ENCODE results near the gene VSIG10.

VSIG10 gene

DNA sequence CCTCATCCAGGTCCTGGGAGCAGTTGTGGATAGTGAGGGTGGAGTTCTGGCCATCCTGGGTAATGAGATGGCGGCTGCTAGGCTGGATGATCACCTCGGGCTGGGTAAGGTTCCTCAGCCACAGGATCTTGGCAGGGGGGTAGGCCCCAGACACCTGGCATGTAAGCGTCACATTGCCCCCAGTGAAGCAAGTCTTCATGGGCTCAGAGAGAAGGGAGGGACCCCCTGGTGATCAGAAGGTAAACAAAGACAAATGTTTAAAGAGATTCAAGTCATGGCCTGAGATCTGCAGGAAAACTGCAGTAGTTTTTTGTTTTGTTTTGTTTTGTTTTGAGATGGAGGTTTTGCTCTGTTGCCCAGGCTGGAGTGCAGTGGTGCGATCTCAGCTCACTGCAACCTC, 30.0 kb downstream of the VSIG10 start:
- Histone ChIP-seq H3K27me3 (ENCODE audit: insufficient read depth, poor library complexity, severe bottlenecking) (no peaks in the 10 kb centered on the region), H3K27ac (replicated peaks) (no peak overlapping the region), H3K4me3 (replicated peaks; ENCODE audit: insufficient read depth, low read length) (no peak overlapping the region)
- DNase-seq (ENCODE audit: low read depth in 1 of 2, low spot score in 1 of 2): no peak
- TF ChIP-seq, protein P1, sequence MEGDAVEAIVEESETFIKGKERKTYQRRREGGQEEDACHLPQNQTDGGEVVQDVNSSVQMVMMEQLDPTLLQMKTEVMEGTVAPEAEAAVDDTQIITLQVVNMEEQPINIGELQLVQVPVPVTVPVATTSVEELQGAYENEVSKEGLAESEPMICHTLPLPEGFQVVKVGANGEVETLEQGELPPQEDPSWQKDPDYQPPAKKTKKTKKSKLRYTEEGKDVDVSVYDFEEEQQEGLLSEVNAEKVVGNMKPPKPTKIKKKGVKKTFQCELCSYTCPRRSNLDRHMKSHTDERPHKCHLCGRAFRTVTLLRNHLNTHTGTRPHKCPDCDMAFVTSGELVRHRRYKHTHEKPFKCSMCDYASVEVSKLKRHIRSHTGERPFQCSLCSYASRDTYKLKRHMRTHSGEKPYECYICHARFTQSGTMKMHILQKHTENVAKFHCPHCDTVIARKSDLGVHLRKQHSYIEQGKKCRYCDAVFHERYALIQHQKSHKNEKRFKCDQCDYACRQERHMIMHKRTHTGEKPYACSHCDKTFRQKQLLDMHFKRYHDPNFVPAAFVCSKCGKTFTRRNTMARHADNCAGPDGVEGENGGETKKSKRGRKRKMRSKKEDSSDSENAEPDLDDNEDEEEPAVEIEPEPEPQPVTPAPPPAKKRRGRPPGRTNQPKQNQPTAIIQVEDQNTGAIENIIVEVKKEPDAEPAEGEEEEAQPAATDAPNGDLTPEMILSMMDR (IDR thresholded peaks at IDR 0.05; ENCODE audit: insufficient read depth, low read length): no peak
- no peak for TF ChIP-seq GABPA (IDR thresholded peaks at IDR 0.05; ENCODE audit: low read depth)
- no peak for TF ChIP-seq SPI1 (IDR thresholded peaks at IDR 0.05; ENCODE audit: borderline replicate concordance, low read depth)

DNA sequence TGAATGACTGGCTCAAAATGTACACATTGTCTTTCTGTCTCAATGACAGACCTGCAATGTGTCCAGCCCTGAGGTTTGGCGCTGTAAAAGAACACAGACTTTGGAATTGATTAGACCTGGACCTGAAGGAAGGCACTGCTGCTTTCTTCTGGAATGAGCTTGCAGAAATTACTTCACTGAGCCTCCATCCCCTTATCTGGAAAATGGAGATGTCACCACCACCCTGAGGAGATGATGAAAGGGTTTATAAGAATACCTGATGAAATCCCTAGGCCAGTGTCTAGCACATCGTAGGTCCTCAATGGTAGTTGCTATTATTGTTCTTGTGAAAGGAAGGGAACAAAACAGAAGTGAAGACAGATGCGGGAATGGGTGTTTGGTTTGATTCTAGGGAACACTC, 33.2 kb downstream of the VSIG10 start:
- Histone ChIP-seq H3K27ac (replicated peaks) (no peak overlapping the region), H3K27me3 (ENCODE audit: insufficient read depth, poor library complexity, severe bottlenecking) (no peaks in the 10 kb centered on the region), H3K4me3 (replicated peaks; ENCODE audit: insufficient read depth, low read length) (no peak overlapping the region)
- DNase-seq (ENCODE audit: low read depth in 1 of 2, low spot score in 1 of 2): no peak
- TF ChIP-seq, protein P2, sequence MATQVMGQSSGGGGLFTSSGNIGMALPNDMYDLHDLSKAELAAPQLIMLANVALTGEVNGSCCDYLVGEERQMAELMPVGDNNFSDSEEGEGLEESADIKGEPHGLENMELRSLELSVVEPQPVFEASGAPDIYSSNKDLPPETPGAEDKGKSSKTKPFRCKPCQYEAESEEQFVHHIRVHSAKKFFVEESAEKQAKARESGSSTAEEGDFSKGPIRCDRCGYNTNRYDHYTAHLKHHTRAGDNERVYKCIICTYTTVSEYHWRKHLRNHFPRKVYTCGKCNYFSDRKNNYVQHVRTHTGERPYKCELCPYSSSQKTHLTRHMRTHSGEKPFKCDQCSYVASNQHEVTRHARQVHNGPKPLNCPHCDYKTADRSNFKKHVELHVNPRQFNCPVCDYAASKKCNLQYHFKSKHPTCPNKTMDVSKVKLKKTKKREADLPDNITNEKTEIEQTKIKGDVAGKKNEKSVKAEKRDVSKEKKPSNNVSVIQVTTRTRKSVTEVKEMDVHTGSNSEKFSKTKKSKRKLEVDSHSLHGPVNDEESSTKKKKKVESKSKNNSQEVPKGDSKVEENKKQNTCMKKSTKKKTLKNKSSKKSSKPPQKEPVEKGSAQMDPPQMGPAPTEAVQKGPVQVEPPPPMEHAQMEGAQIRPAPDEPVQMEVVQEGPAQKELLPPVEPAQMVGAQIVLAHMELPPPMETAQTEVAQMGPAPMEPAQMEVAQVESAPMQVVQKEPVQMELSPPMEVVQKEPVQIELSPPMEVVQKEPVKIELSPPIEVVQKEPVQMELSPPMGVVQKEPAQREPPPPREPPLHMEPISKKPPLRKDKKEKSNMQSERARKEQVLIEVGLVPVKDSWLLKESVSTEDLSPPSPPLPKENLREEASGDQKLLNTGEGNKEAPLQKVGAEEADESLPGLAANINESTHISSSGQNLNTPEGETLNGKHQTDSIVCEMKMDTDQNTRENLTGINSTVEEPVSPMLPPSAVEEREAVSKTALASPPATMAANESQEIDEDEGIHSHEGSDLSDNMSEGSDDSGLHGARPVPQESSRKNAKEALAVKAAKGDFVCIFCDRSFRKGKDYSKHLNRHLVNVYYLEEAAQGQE (IDR thresholded peaks at IDR 0.05; ENCODE audit: insufficient replicate concordance, low read depth): no peak

DNA sequence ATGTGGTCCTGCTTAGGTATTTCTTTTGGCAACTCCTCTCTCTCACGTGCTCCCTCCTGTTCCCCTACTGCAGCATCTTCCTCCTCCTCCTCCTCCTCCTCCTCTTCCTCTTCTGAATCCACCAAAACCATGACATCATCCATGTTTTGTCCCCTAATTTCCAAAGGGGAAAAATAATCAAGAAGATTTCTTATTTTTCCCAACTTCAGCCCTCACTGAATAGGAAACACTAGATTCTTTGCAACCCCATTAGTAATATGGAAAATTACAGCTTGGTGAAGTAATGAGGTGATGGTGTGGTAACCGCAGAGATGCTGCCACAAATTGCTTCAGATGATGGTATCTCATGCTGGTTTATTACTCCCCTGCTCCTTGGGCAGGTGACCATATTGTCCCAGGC, 35.4 kb downstream of the VSIG10 start:
- no peak for DNase-seq (ENCODE audit: low read depth in 1 of 2, low spot score in 1 of 2)
- Histone ChIP-seq H3K27me3 (ENCODE audit: insufficient read depth, poor library complexity, severe bottlenecking) (no peaks in the 10 kb centered on the region), H3K4me3 (replicated peaks; ENCODE audit: insufficient read depth, low read length) (no peak overlapping the region), H3K27ac (replicated peaks) (no peak overlapping the region)
- TF ChIP-seq SPI1 (IDR thresholded peaks at IDR 0.05; ENCODE audit: borderline replicate concordance, low read depth) (no peak), POLR2AphosphoS5 (IDR thresholded peaks at IDR 0.05; ENCODE audit: low read depth) (no peak), GABPA (IDR thresholded peaks at IDR 0.05; ENCODE audit: low read depth) (no peak)
- TF ChIP-seq, protein P1 (IDR thresholded peaks at IDR 0.05; ENCODE audit: insufficient read depth, low read length): no peak
- TF ChIP-seq, protein P2 (IDR thresholded peaks at IDR 0.05; ENCODE audit: insufficient replicate concordance, low read depth): no peak

DNA sequence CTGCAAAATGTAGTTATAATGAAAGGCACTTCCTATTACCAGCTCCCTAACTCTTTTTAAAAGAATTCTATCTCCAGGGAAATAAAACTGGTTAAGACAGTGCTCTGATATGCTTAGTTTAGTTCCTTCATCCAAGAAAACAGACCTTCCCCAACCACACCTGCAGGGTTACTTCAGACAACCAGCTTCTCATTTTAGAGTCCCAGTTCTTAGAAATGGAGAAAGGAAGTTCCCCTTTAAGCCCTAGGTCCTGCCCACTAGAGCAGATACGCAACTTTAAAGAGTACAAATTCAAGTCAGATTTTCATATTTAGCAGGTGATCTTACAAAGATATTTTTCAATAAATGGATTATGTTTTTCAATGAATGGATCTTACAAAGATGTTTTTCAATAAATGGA, 38.4 kb downstream of the VSIG10 start:
- Histone ChIP-seq H3K27ac (replicated peaks) (no peak overlapping the region), H3K27me3 (ENCODE audit: insufficient read depth, poor library complexity, severe bottlenecking) (peaks cover 14% of the 10 kb centered on the region), H3K4me3 (replicated peaks; ENCODE audit: insufficient read depth, low read length) (no peak overlapping the region)
- peak in 1 of 2 experiments; percentile 29 for DNase-seq (ENCODE audit: low read depth in 1 of 2, low spot score in 1 of 2)
- TF ChIP-seq, protein P1 (IDR thresholded peaks at IDR 0.05; ENCODE audit: insufficient read depth, low read length): no peak
- TF ChIP-seq GABPA (IDR thresholded peaks at IDR 0.05; ENCODE audit: low read depth) (no peak), SPI1 (IDR thresholded peaks at IDR 0.05; ENCODE audit: borderline replicate concordance, low read depth) (peak; percentile 64; the same call in 1 of the 2 replicates)

Data from HL-60 (cell line).